NCI-H2227 treated with DMSO at 0.1 percent for 48 hours (cell line): ENCODE results near the gene ZNF311.
"Not testable (repeated sequence)": the region's sequence is repeated elsewhere in the genome, so short reads cannot be mapped to it uniquely, and the experiment has no call there.

Source experiments
- DNase-seq: peaks from one replicate; lab custom pipeline; 2025; lab: John Stamatoyannopoulos, UW

The ZNF311 gene

DNA sequence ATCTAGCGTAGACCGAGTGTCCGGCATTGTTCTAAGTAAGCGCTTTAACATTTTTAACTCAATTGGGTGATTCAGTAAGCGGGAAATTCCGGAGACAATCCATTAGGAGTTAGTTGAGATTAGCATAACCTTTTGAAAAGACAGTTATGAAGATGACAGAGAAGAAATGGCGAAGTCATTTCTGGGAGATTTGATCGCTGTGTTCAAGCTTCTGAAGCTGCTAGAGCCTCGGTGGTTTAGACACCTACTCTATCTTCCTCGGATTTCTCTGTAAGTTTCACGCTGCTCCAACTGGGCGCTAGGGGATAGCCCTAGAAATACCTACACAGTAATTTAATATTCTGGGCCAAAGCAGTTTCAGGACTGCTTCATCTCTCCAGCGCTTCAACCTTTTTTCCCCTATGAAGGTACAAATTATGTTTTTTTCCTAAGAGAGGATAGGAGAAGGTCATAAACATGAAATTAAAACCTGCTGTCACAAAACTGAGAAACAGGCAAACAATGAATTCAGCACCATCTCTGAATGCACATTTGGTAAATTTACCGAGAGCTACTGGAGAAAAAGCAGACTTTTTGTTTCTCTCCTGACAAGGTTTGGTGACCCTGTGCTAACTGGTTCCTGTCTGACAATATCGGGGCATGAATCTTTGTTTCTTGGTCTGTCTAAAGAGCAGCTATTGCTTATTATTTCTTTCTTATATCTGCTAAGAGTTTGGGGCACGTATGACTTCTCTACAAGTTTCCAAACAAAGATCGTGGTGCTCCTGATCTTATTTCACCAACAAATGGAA, 22.4 kb downstream of the ZNF311 start:
- DNase-seq, result peak; percentile 73

DNA sequence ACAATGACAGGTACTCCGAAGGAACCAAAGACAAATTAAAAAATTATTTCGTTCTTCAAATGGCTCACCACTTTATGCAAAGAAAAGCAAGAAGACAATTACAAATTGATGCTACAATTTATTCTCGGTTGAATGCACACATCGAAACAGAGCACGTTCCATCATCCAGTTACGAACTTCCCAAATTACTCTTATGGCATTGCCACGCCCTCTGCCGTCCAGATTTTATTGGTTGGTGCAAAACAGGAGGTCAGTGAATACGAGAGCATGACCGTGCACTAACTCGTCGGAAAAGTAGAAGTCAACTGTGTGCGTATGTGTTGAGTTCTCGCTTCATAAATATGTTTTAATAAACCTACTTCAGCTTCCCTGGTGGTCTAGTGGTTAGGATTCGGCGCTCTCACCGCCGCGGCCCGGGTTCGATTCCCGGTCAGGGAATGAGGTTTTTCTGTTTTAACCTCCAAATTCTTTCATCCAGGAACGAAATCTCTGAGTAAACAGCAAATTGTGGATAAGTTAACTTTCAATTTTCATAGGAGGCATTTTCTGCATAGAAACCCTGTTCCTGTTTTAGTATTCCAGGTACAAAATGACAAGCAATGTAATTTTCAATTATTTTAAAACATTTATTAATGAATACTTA, 23.2 kb downstream of the ZNF311 start:
- peak; percentile 93 for DNase-seq

DNA sequence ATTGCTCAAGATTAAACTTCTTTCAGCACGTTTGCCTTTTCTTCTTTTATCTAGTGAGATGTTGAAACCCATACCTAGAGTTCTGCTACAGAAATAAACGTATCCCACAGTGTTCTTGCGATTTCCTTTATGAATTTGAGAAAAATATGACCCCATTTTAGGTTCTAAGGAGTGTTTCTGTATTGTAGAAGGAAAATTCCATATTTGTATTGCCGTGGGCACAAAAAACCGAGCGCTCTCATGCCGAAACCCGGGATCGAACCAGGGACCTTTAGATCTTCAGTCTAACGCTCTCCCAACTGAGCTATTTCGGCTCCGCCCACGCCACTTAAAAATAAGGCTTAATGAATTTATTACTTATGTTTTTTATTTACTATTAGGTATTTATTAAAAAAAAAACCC, 23.7 kb downstream of the ZNF311 start:
- peak; percentile 94 for DNase-seq

DNA sequence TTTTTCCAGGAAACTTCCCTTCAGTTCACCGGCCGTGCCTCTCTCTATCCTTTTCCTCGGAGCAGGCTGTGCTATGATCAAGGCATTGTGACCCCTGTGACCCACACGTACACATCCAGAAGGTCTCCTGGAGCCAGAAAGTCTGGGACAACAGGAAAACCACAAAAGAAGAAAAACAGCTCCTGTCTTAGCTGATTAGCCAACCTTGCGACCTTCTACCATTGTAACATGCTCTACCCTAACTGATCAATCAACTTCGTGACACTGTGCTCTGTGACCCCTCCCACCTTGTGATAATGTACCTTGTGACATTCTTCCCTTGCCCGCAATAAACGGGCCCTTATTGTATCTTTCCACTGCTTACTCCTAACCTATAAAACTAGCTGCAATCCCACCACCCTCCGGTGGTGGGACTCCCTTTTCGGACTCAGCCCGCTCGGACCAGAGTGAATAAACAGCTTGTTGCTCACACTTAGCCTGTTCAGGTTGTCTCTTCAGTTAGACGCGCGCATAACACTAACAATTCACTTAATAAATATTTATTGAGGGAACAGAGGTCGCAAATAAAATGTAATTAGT, 24.2 kb downstream of the ZNF311 start:
- peak; percentile 94 for DNase-seq

DNA sequence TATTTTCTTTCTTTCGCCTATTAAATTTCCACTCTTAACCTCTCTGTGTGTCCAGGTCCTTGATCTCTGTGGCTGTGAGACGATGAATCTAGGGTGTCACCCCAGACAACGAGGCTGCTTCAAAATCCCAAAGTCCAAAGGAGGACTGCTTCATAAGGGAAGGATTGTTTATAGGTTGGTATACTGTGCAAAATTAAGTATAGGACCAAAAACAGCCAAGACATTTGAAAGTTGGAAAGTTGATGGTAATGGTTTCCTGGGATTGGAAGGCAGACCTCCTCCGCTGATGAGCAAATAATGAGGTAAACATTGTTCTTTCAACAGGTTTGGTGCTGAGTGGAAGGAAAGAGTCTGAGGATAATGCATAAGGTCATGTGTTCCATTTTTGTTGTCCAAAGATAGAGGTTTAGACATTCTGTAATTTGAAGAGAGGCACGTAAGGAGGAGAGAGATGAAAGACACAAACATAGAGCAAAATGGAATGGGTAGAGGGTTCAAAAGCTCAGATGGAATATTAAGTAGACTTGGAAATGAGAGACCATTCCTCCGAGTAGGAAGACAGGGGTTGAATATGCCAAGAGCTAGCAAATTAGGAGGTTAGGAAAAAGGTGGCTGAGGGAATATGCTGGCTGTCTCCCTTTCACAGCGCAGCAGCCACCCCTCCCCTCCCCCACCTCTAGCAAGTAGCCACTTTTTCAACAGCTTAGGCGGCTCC, 24.8 kb downstream of the ZNF311 start:
- DNase-seq, result no peak

DNA sequence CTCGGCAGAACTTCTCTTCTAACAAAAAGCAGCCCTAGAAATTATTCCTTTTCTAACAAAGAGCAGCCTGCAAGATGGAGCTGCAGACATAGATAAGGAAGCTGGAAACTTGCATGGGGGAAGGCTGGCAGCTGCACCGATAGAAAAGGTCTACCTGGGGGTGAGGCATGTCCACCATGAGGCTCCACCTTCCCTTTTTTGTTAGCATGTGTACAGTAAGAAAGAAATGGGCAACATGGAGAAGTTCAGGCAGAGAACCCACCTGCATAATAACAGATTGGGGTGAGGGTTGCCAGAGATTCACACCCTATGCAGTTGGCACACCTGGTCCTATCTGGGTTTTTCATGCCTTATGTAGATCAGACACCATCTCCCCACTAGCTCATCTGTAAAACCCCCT, 25.4 kb downstream of the ZNF311 start:
- no peak for DNase-seq

DNA sequence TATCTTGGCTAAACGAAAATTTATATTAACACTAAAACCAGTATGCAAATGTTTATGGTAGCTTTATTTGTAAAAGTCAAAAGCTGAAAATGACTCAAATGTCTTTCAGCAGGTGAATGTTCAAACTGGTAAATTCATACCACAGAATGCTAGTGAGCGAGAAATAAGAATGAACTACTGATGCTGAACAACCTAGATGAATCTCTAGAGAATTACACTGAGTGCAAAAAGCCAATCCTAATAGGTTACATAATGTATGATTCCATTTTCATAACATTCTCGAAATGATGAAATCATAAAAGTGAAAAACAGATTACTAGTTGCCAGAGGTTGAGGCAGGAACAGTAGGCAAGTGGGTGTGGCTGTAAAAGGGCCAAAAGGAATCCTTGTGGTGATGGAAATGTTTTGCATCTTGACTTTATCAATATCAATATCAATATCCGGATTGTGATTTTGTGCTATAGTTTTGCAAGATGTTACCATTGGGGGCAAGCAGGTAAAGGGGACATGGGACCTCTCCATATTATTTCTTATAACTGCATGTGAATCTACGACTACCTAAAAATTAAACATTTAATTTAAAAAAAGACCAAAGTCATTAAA, 26.1 kb downstream of the ZNF311 start:
- no peak for DNase-seq

DNA sequence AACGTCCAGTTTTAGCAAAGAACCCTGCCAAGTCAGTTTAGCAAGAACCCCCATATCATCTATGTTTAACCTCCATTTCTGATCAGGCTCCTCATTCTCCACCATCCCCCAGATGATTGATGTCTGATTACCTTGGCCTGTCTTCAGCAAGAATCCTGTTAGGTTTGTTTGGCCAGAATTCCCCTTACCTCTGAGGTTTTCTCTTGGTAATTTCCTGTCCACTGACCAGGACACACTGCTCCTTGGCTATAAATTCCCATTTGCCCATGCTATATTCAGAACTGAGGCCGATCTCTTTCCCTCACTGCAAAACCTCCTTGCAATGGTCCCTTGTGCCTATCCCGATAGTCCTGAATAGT, 27.0 kb downstream of the ZNF311 start:
- no peak for DNase-seq

DNA sequence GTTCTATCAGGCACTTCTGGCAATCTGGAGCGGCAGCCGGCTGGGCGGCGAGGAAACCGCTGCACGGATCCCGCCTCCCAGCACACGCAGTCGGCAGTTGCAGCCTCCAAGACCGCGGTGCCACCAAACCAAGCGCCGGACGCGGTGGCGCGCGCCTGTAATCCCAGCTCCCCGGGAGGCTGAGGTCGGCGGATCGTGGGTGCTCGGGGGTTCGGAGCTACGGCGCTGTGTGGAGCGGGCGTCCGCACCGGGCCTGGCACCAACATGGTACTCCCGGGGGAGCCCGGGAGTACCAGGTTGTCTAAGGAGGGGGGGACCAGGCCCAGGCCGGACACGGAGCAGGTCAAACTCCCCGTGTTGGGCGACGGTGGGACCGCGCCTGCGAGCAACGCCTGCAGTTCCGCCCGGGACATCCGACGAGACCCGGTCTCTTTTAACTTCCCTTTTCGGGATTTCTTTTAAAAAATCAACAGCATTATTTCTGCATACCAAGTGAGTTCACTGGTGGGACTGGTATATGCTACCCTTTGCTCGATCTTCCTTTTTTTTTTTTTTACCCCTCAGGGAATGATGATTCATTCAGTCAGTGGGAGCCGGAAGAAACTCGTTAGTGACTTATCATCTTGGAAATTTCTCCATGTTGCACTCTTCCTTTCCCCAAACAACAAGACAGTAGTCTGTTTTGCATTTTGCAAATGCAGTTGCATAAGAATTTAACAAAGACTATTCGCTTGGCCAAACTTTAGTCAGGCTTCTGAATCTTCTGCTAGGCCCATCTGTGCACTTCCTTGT, 27.6 kb downstream of the ZNF311 start:
- DNase-seq, result no peak

DNA sequence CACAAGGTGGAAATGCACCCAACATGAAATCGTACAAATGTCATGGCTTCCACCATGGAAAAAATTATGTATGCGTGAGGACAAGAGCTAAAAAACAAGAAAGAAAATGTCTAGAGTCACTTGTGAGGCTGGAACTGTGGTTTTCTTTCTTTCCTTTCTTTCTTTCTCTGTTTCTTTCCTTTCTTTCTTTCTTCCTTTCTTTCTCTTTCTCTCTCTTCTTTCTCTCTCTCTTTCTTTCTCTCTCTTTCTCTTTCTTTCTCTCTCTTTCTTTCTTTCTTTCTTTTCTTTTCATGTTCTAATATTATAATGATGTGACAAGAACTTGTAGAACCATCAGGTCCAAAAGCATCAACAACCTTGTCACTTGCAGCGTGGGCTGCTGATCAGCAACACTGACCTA, 28.4 kb downstream of the ZNF311 start:
- DNase-seq, result no peak

DNA sequence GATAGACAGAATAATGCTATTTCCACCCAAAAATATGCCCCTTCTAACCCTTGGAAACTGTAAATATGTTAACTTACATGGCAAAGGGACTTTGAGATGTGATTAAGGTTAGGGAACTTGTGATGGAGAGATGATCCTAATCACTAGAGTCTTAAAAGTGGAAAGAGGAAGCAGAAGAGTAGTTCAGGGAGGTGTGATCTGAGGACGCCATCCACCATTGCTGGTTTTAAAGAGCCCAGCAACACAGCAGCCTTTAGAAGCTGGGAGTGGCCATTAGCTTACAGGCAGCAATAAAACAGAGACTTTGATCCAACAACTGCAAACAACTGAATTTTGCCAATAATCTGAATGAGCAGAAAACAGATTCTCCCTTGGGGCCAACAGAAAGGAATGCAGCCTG, 30.6 kb downstream of the ZNF311 start:
- DNase-seq, result no peak

DNA sequence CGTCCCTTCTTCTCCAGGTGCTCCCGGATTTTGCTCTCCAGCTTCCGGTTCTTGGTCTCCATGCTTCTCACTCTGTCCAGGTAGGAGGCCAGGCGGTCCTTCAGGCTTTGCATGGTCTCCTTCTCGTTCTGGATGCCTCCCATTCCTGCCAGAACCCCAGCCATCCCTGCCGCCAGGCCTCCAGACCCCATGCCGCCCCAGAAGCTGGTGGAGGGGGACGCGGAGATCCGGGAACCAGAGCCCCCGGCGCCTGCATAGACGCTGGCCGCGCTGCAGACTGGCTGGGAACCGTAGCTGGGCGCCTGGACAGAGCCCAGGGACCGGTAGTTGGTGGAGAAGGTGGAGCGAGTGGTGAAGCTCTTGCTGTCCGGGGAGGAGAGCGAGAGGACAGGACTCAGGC, 35.1 kb downstream of the ZNF311 start:
- DNase-seq, result not testable (repeated sequence)

DNA sequence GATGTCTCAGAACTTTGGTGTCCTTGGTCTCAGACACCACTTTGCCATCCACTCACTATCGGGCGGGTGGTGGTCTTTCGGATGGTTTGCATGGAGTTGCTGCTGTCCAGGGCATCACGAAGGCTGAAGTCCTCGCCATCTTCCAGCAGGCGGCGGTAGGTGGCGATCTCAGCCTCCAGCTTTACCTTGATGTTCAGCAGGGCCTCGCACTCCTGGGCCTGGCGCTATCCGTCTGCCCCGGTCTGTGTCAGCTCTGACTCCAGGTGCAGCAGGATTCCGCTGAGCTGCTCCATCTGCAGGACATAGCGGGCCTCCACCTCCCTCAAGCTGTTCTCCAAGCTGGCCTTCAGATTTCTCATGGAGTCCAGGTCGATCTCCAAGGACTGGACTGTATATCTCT, 36.0 kb downstream of the ZNF311 start:
- no peak for DNase-seq

DNA sequence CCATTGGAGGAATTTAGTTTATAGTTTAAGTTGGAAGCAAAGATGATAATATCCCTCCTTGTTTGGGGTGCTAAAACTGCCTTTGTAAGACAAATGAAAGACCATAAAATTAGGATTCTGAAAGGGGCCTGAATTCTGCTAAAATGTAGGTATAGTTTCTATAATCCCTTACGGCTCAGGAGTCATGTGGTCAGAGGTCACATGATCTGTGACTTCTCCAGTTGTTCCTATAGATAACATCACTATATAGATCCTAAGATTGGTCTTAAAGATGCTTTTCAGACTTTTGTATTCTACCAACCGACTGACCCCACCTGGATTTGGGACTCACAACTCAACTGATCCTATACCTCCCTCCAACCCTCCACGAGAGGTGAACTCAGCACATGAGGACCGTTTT, 36.6 kb downstream of the ZNF311 start:
- no peak for DNase-seq

DNA sequence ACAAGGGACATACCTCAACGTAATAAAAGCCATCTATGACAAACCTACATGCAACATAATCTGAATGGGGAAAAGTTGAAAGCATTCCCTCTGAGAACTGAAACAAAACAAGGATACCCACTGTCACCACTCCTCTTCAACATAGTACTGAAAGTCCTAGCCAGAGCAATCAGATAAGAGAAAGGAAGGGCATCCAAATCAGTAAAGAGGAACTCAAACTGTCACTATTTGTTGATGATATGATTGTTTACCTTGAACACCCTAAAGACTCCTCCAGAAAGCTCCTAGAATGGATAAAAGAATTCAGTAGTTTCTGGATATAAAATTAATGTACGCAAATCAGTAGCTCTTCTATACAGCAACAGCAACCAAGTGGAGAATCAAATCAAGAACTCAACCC, 39.4 kb downstream of the ZNF311 start:
- DNase-seq, result no peak

DNA sequence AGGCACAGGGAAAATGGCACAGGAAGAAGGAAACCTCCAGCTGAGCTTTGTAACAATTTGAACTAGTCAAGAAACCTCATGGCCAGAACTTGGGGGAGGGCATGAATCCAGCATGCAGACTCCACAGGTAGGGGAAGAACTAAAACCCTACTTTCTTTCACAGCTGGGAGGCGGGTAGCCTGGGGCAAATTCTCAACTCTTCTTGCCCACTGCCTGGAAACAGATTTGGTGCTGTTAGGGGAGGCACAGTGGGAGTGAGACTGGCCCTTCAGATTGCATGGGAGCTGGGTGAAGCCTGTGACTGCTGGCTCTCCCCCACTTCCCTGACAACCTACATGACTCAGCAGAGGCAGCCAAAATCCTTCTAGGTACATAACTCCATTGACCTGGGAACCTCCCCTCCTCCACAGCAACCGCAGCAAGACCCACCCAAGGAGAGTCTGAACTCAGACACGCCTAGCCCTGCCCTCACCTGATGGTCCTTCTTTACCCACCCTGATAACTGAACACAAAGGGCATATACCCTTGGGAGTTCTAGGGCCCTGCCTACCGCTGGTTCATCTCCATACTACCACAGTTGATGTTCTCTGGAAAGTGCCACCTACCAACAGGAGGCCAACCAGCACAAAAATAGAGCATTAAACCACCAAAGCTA, 44.1 kb downstream of the ZNF311 start:
- DNase-seq, result no peak

DNA sequence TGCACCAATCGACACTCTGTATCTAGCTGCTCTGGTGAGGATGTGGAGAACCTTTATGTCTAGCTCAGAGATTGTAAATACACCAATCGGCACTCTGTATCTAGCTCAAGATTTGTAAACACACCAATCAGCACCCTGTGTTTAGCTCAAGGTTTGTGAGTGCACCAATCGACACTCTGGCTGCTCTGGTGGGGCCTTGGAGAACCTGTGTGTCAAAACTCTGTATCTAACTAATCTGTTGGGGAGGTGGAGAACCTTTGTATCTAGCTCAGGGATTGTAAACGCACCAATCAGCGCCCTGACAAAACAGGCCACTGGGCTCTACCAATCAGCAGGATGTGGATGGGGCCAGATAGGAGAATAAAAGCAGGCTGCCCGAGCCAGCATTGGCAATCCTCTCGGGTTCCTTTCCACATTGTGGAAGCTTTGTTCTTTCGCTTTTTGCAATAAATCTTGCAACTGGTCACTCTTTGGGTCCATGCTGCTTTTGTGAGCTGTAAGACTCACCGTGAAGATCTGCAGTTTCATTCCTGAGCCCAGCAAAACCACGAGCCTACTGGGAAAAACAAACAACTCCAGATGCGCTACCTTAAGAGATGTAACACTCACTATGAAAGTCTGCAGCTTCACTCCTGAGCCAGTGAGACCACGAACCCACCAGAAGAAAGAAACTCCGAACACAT, 46.4 kb downstream of the ZNF311 start:
- DNase-seq, result not testable (repeated sequence)

DNA sequence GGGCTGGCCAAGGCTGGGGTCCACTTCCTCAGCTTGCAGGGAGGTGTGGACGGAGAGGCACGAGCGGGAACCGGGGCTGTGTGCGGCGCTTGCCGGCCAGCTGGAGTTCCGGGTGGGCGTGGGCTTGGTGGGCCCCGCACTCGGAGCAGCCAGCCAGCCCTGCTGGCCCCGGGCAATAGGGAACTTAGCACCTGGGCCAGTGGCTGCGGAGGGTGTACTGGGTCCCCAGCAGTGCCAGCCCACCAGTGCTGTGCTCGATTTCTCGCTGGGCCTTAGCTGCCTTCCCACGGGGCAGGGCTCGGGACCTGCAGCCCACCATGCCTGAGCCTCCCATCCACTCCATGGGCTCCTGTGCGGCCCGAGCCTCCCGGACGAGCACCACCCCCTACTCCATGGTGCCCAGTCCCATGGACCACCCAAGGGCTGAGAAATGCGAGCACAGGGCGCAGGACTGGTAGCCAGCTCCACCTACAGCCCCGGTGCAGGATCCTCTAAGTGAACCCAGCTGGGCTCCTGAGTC, 47.3 kb downstream of the ZNF311 start:
- not testable (repeated sequence) for DNase-seq

DNA sequence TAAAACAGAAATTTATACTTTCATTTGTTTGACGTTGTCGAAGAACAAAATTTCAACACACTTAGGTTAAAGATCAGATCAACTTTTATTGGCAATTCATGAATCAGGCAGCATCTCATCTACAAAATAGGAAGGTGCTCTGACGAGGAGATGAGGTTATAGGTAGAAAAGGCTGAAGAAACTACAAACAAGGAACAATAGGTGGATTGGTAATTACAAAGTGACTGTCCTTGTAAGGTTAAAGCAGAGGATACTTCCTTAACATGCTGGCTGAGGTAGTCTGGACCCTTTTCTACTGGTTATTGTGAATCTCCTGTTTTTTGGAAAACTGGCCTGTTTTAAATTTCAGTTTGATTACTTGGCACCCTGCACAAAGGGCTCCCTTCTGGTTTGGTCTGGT, 48.8 kb downstream of the ZNF311 start:
- no peak for DNase-seq

DNA sequence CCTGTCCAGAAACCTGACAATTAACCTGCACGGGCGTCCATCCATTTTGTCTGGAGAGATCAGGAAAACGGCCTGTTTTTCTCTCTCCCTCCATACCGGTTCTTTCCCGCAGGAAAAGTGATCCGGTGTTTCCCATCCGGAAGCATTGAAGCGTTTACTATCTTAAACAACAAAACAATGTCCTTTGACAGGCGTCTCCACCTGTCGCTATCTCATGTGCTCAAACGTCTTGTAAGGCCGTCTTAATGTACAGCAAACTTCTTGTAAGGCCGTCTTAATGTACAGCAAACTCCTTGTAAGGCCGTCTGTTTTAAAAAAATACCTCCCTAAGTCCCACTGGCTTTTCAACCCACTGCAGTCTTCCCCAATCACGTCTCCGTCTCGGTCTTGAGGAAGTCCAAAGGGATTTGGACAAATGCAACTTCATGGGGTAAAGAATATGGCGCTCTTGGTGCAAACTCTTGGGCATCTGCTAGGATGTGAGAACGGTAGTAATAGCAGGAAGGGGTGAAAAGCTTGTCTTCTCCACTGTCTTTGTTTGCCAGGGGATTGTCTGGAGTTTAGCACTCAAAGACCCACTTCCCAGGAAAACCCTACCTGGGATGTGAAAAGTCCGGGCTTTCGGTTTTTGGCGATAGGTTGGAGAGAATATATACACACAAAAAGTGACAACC, 51.4 kb downstream of the ZNF311 start:
- DNase-seq, result peak; percentile 31
